ENCODE results near the gene ZNF668. TPM values are rescaled to one million over a fixed set of nuclear protein-coding genes. Genes with fewer than 3 reads are reported as not detected.
A peak's percentile ranks its signal among the peaks of the same experiment; 100 is the strongest.

The ZNF668 gene
- total RNA-seq, 2 donors from 2014 or later: 15.6 to 21.4 TPM

DNA sequence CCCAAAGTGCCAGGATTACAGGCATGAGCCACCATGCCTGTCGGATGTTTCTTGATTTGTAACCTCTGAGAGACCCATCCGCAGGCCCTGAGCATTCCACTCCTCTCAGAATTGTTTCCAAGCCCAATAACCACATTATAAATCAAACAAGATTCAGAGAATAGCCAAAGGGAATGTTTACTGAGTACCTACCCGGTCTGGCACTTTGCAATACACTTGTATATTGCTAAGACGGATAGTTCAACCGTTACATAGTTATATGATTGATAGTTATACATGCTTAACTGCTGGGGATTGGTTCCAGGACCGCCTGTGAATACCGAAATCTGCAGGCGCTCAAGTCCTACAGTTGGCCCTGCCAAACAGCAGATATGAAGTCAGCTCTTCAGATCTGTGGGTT lies 40.4 kb upstream of the ZNF668 start:
- TF ChIP-seq, protein P1, sequence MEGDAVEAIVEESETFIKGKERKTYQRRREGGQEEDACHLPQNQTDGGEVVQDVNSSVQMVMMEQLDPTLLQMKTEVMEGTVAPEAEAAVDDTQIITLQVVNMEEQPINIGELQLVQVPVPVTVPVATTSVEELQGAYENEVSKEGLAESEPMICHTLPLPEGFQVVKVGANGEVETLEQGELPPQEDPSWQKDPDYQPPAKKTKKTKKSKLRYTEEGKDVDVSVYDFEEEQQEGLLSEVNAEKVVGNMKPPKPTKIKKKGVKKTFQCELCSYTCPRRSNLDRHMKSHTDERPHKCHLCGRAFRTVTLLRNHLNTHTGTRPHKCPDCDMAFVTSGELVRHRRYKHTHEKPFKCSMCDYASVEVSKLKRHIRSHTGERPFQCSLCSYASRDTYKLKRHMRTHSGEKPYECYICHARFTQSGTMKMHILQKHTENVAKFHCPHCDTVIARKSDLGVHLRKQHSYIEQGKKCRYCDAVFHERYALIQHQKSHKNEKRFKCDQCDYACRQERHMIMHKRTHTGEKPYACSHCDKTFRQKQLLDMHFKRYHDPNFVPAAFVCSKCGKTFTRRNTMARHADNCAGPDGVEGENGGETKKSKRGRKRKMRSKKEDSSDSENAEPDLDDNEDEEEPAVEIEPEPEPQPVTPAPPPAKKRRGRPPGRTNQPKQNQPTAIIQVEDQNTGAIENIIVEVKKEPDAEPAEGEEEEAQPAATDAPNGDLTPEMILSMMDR (IDR thresholded peaks at IDR 0.05): no peak
- no peak for TF ChIP-seq POLR2A (IDR thresholded peaks at IDR 0.05)
- peak; percentile 18 for TF ChIP-seq POLR2AphosphoS5 (IDR thresholded peaks at IDR 0.05)
- H3K4me1 ChIP-seq (replicated peaks): peaks cover 4% of the 10 kb centered on the region
- 50% methylated on average over 8 of the region's 8 CpGs for WGBS
- intact Hi-C loops (cut with DNase I): no loop called here
- peaks cover 0 to 8% of the 10 kb centered on the region in 2 donors for H3K36me3 ChIP-seq
- no peak overlapping the region for H3K4me3 ChIP-seq
- peak overlapping the region; percentile 16 to 17 for H3K27ac ChIP-seq
- no peak for DNase-seq (ENCODE audit: low spot score)
- H3K27me3 ChIP-seq (replicated peaks; ENCODE audit: insufficient read depth): no peaks in the 10 kb centered on the region
- H3K9me3 ChIP-seq: no peaks in the 10 kb centered on the region

DNA sequence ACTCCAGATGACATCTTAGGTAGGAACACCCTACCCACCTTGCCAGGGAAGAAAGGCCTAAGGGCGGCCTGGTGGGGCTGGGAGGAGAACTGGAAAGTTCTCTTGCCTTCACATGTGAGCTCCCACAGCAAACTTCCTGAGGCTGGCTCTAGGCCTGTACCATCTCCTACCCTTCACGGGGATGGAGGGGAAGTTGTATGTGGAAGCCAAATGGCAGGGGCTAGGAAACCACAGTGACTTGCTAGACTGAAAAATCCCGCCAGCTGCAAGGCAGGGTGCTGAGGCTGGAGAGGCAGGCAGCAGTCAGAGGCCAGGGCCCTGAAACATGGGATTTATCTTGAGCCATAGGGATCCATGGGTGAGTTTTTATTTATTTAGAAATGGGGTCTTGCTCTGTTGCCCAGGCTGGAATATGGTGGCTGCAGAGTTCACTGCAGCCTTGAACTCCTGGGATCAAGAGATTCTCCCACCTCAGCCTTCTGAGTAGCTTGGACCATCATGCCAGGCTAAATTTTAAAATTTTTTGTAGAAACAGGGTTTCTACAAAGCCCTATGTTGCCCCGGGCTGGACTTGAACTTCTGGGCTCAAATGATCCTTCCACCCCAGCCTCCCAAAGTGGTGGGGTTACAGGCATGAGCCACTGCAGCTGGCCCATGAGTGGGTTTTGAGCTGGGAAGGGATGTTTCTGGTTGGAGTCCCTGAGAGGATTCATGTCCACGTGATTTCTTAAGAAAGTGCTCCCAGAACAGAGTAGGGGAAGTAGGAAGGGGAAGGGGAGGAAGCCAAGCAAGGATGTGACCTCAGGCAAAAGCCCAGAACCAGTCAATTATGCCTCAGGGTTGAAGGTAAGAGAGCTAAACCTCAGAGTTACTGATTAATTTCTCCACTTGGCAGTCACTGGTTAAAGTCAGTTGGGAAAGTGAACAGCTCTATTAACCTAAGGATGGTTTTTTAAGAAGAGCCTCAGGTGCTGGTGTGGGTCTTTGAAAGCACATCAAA lies 39.4 kb upstream of the ZNF668 start:
- Histone ChIP-seq H3K9me3 (no peaks in the 10 kb centered on the region), H3K36me3 (peaks cover 0 to 8% of the 10 kb centered on the region in 2 donors), H3K4me3 (no peak overlapping the region), H3K27me3 (replicated peaks; ENCODE audit: insufficient read depth) (no peaks in the 10 kb centered on the region), H3K4me1 (replicated peaks) (peaks cover 11% of the 10 kb centered on the region), H3K27ac (peak overlapping the region; percentile 11 to 17)
- DNase-seq (ENCODE audit: low spot score): no peak
- 64% methylated on average over 5 of the region's 5 CpGs for WGBS
- no peak for TF ChIP-seq POLR2A (IDR thresholded peaks at IDR 0.05)
- TF ChIP-seq POLR2AphosphoS5 (IDR thresholded peaks at IDR 0.05): no peak
- TF ChIP-seq, protein P1 (IDR thresholded peaks at IDR 0.05): no peak
- intact Hi-C loops (cut with DNase I): no loop called here

DNA sequence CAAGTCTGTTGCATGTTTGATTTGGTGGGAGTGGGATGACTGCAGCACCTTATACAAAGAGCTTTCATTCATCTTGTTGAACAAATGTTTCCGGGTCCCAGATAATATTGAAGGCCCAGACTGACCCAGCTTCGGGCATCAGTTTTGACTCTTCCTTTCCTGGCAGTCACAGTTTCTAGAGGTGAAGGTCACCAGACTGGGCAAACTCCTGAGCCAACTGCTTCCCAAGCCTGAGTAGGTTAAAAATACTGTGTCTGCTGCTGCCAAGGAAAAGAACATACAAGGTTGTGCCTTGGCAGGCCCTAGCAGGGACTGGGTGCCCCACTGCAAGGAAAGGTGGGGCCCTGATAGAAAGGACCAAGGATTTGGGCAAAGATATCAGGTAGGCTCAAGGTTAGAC lies 38.7 kb upstream of the ZNF668 start:
- DNase-seq (ENCODE audit: low spot score): no peak
- Histone ChIP-seq H3K36me3 (peaks cover 0 to 8% of the 10 kb centered on the region in 2 donors), H3K9me3 (no peaks in the 10 kb centered on the region), H3K4me1 (replicated peaks) (peaks cover 11% of the 10 kb centered on the region), H3K27ac (no peak overlapping the region), H3K27me3 (replicated peaks; ENCODE audit: insufficient read depth) (no peaks in the 10 kb centered on the region), H3K4me3 (no peak overlapping the region)
- intact Hi-C loops (cut with DNase I): no loop called here
- no peak for TF ChIP-seq POLR2AphosphoS5 (IDR thresholded peaks at IDR 0.05)
- TF ChIP-seq, protein P1 (IDR thresholded peaks at IDR 0.05): no peak
- TF ChIP-seq POLR2A (IDR thresholded peaks at IDR 0.05): no peak
- WGBS: 65% methylated on average over 2 of the region's 2 CpGs

DNA sequence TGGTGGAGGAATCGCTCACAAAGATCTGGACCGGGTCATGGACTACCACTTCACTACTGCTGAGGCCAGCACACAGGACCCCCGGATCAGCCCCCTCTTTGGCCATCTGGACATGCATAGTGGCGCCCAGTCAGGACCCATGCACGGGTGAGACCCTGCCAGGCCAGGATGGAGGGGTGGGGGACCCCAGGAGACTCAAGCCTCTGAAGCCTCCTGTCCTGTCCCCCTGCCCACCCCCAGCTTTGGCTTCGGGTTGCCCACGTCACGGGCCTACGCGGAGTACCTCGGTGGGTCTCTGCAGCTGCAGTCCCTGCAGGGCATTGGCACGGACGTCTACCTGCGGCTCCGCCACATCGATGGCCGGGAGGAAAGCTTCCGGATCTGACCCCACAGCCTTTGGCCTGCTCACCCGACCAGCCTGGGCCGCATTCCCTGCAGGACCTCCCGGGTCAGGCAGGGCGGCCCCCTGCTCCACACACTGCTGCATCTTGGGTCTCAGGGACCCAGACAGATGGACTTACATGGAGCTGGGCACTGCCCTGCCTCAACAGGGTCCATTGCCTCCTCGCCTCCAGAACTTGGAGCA lies 37.9 kb upstream of the ZNF668 start:
- Histone ChIP-seq H3K27ac (no peak overlapping the region), H3K27me3 (replicated peaks; ENCODE audit: insufficient read depth) (no peaks in the 10 kb centered on the region), H3K4me3 (no peak overlapping the region), H3K36me3 (peaks cover 0 to 8% of the 10 kb centered on the region in 2 donors), H3K9me3 (no peaks in the 10 kb centered on the region), H3K4me1 (replicated peaks) (peaks cover 10% of the 10 kb centered on the region)
- intact Hi-C loops (cut with DNase I): no loop called here
- WGBS: 88% methylated on average over 20 of the region's 23 CpGs
- TF ChIP-seq, protein P1 (IDR thresholded peaks at IDR 0.05): no peak
- TF ChIP-seq POLR2AphosphoS5 (IDR thresholded peaks at IDR 0.05) (no peak), POLR2A (IDR thresholded peaks at IDR 0.05) (no peak)
- no peak for DNase-seq (ENCODE audit: low spot score)

All from prostate gland (tissue), 2 donors.